T-helper 22 cell (primary cell): ENCODE measurements around the gene ATP1B1.

Source experiments
- DNase-seq: peaks from one replicate; pipeline ENCODE4 v3.0.0-alpha.2; 2020; ENCODE audit warnings: low read depth

ATP1B1 gene

GRCh38 chr1:169094897-169095569 is 11.5 kb upstream of the ATP1B1 start:
- DNase-seq: no peak

- DNase-seq: no peak
Measured at GRCh38 chr1:169098380-169098779, 8.1 kb upstream of the ATP1B1 start.

GRCh38 chr1:169099561-169099960 is 6.9 kb upstream of the ATP1B1 start:
- DNase-seq: no peak

GRCh38 chr1:169100208-169100607 is 6.3 kb upstream of the ATP1B1 start:
- no peak for DNase-seq

DNA sequence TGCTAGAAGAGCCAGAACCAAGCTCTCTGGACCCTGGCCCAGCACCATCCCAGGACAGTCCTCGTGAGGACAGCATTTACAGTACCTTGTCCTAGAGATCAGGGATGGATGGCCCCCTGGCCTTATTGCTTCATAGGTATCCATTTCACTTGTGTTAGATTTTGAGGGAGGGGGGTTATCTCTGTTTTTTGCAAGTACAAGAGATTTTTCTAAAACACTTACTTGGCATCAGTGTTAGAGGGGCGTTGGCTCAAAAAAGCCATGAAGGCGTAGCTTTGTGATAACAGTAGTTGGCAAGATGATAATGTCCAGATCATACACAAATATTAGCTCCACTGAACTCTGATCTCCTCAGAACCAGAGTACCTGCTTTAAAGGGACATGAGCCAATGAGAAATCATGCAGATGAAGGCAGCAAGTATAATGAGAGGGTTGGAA is 5.8 kb upstream of the ATP1B1 start:
- no peak for DNase-seq

GRCh38 chr1:169102567-169102966 is 3.9 kb upstream of the ATP1B1 start:
- DNase-seq: no peak

- DNase-seq: no peak
Measured at GRCh38 chr1:169103002-169103401, 3.5 kb upstream of the ATP1B1 start.

DNA sequence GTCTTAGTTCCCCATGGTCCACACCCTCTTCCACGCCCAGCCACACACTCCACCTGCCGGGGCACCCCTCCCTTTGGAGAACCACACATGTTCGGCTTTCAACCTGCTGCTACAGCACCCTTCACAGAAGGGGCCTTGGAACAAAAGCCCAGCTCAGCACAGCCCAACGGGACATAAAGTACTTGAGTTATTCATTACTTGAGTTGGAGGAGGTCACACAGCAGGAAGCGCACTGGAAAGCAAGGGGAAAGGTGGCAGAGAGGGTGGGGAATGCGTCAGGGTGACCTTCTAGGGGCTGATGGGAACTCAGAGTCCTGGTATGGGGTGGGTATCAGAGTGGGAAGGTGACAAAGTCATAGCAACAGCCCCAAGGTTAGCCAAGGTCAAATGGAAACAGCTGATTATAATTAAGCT is 3.0 kb upstream of the ATP1B1 start:
- DNase-seq: no peak

DNA sequence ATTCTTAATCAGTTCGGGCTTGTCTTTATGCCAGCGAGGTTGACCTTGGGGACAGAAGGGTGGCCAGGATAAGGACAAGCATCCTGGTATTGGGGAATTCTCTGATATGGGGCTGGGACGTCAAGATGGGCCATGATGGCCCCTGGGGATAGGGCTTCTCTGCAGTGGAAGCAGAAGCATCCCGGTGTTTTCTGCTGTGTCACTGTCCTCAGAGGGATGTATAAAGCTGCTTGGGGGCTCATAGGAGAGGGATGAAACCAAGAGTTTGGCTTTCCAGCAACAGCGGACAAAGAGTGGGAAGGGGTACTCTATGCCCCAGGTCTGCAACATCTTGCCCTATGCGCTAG is 1.4 kb upstream of the ATP1B1 start:
- DNase-seq: no peak

DNA sequence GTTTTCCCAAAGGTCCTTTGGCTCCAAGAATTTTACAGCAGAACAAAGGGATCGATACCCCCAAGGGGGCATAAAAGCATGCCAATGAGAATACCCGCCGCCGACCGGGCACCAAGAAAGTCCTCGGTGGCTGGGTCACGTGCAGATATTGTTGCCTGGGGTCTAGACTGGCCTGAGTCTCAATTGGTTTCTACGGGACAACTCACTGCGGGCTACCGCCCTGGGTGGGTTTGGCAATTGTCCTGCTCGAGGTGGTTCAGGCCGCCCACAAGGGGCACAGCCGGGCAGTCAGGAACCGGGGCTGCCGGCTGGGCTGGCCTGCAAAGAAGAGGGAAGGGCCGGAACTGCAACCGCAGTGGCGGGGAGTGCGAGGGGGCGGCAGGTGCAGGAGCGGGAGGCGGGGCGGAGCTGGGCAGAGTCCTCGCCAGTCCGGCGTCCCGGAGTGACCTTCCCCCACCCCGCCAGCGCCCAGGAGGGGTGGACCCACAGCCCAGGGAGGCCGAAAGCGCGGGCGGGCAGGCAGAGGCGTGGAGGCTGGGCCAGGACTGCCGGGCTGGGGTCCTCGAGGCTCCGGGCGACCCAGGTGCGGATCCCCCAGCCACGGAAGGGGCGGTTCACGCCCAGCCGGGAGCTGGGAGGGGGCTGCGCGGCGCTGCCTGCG is 926 bp upstream of the ATP1B1 start:
- peak; percentile 37 for DNase-seq

DNA sequence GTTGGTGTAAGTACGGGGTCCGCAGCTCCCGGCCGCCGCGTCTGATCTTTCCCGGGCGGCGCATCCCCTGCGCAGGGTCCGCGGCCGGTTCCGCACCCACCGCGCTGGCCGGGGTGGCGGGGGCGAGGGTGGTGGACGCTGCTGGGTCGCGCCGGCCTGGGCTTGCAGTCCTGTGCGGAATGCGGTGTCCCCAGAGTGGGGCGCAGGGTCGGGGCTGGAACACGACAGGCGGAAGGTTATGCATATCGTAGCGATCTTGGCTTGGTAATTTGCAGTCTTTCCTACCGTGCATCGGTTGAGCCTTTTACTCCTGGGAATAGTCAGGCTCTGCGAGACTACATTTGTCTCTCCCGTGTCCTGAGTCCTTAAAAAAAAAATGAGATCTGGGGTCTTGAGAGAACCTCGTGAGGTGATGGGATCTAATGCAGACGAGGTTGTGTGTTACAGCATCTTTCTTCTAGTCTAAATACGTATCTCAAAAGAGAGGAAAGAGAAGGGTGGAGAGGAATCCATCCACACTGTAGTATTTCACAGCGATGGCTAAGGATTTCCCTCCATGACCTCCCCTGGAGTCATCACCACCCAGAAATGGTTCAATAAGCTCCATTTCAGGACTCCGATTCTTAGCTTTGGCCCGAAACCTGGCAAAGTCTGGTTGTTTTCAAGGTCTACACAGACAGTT is 572 bp downstream of the ATP1B1 start:
- DNase-seq: no peak

- DNase-seq: no peak
Measured at GRCh38 chr1:169107603-169108208, 1.2 kb downstream of the ATP1B1 start.

DNA sequence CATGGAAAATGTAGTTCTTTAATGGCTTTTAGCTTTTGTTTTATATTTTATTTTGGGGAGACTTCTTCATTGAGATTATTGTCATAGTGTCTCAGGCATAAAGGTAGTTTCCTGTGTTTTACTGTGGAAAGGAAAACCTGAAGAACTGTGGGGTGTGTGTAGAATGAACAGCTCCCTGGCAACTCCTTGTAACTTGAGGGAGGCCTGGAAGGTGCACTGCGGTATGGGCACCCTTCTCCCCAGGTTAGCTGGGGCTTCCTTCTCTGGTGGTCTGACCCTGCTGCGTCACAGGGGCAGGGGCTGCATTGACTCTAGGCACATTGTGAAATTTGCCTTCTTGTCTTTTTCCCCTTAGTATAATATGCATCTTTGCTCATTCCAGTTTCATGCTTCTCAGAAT is 1.7 kb downstream of the ATP1B1 start:
- DNase-seq: no peak

GRCh38 chr1:169108863-169109560 is 2.5 kb downstream of the ATP1B1 start:
- no peak for DNase-seq

DNA sequence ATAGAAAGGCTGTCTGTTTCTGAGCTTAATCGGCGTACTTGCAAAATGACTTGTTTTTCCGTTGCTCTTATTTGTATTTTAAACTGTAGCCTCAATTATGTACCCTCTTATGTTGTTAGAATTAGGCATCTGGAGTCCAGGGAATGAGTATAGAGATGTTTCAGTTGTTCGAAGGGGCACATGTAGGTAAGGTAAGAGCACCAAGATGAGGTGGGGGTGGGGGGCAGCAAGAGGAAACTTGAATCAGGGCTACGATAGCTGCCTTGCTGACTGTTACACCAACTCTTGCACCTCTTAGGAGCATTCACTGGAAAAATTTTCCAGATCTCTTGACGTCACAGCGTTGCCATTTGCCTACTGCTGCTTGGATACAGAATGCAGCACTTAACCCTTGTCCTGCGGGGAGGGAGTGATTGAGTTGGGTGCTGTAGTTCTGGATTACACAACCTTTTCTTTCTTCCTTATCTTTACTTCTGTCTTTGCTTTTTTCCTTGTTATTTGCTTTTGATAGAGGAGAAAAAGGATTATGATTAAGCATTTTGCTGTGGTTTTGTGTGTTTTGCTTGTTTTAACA is 3.2 kb downstream of the ATP1B1 start:
- no peak for DNase-seq

- DNase-seq: no peak
Measured at GRCh38 chr1:169110236-169110635, 3.7 kb downstream of the ATP1B1 start.

GRCh38 chr1:169110689-169111447 is 4.4 kb downstream of the ATP1B1 start:
- DNase-seq: no peak

DNA sequence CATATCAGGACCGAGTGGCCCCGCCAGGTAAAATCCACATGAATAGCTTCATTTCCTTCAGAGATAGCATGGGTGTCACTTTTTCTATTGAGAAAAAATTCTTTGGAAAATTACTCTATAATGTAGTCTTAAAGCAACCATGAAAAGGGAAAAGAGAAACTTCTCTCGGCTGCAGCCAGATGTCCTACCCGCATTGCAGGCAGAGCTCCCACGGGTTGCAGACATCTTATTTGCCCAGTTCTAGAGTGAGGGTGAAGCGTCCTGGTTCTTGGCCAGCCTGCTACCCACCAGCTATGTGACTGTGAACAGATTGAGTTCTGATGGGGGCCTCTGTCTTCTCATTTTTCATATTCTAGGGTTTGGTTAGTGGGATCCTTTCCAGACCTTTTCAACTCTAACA is 5.0 kb downstream of the ATP1B1 start:
- DNase-seq: no peak

DNA sequence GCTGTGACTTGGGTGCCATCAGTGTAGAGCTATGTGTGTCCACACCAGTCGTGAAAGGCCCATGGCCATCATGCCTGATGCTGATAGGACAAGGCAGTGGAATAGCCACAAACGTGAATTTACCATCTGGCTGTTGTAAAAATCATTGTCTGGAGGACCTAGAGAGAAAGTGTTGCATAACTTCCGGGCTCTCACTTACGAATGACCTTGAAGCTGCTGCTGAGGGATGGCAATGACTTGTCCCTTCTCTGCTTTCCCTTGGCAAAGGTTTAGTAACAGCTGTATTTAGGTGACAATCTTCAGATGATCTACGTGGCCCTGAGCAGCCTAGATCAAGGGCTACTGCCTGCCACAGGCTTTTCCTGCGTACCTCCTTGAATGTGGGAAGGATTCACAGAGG is 5.8 kb downstream of the ATP1B1 start:
- DNase-seq: no peak

DNA sequence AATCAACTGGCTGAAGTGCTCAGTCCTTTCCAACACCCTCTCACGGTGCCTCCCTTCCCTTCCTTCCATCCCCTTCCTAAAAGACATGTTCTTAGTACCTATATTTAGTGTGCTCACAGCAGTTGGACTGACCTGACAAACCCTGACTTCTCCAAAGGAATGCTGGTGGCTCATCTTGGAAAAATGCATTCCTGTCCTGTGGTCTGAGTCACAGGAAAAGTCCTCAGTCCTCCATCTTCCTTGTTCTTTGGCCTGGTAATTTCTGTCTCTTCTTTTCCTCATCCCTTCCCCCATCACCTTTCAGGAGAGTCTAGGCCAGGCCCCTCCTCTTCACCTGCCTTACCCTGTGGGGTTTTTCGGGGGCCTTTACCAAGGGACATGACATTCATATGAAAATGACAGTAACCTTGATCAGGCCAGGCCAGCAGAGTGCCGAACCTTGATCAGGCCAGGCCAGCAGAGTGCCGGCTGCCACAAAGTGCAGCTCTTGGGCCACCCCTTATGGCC is 7.2 kb downstream of the ATP1B1 start:
- DNase-seq: no peak
